SU-DHL-6 (cell line): ENCODE results near the gene PCNX4.

Experiments
- H2AFZ ChIP-seq: fragments of 200-600 bp; sonication (generic); 2 replicates; pipeline ENCODE4 v1.6.1; 2014; ENCODE audit warnings: low read depth, mild to moderate bottlenecking, moderate library complexity, mixed read lengths, antibody characterized with exemption, low read length; ENCODE audit not compliant: severe bottlenecking
- H3F3A ChIP-seq: fragments of 200-600 bp; shearing (Covaris generic); 2 replicates; pipeline ENCODE4 v1.6.0; 2016; ENCODE audit warnings: antibody characterized with exemption, mild to moderate bottlenecking; ENCODE audit not compliant: insufficient read depth
- H3K27ac ChIP-seq: fragments of 200-600 bp; sonication (generic); 2 replicates; pipeline ENCODE4 v1.5.1; 2016; ENCODE audit warnings: low read depth, mild to moderate bottlenecking, low read length, moderate library complexity, mixed read lengths
- H3K27me3 ChIP-seq: fragments of 200-600 bp; sonication (generic), shearing (Covaris generic); 2 replicates; pipeline ENCODE4 v1.6.0; 2014; ENCODE audit warnings: mild to moderate bottlenecking, low read length
- H3K36me3 ChIP-seq: fragments of 200-600 bp; sonication (generic); 2 replicates; pipeline ENCODE4 v1.6.1; 2014; ENCODE audit warnings: mild to moderate bottlenecking, low read length, mixed read lengths
- H3K4me2 ChIP-seq: fragments of 300-600, 200-600 bp; shearing (Covaris generic), sonication (generic); 2 replicates; pipeline ENCODE4 v1.6.0; 2014; ENCODE audit warnings: low read length, low read depth, mild to moderate bottlenecking; ENCODE audit not compliant: poor library complexity, severe bottlenecking
- H3K4me3 ChIP-seq: fragments of 200-600 bp; sonication (generic); 2 replicates; pipeline ENCODE4 v1.5.1; 2014; ENCODE audit warnings: antibody characterized with exemption, low read length, mild to moderate bottlenecking, mixed read lengths; ENCODE audit not compliant: insufficient read depth, poor library complexity, severe bottlenecking
- H3K79me2 ChIP-seq: fragments of 200-600 bp; sonication (generic); 2 replicates; pipeline ENCODE4 v1.6.1; 2014; ENCODE audit warnings: mild to moderate bottlenecking, low read length, moderate library complexity; ENCODE audit not compliant: insufficient read depth
- H3K9ac ChIP-seq: fragments of 200-600 bp; sonication (generic); 2 replicates; pipeline ENCODE4 v1.7.0; 2014; ENCODE audit warnings: mild to moderate bottlenecking, low read length
- H3K9me2 ChIP-seq: fragments of 200-600 bp; sonication (generic); replicated peaks from 2 replicates; pipeline ENCODE4 v1.6.1; 2014; ENCODE audit warnings: low read length; ENCODE audit not compliant: insufficient read depth
- H3K9me3 ChIP-seq: fragments of 200-600 bp; sonication (generic); 2 replicates; pipeline ENCODE4 v1.6.1; 2014; ENCODE audit warnings: low read length, mixed read lengths; ENCODE audit not compliant: insufficient read depth
- H4K20me1 ChIP-seq: fragments of 200-600 bp; sonication (generic); 2 replicates; pipeline ENCODE4 v1.6.1; 2014; ENCODE audit warnings: low read depth, mild to moderate bottlenecking, antibody characterized with exemption, low read length, moderate library complexity, mixed read lengths
- CTCF ChIP-seq: fragments of 200-600 bp; sonication (generic); IDR thresholded peaks from one replicate; pipeline ENCODE4 v1.5.1; 2017; ENCODE audit warnings: antibody characterized with exemption, mild to moderate bottlenecking, low read length, moderate library complexity; ENCODE audit not compliant: insufficient read depth, poor library complexity, severe bottlenecking
- EZH2phosphoT487 ChIP-seq: fragments of 200-600 bp; sonication (generic), shearing (Covaris generic); conservative IDR thresholded peaks from 2 replicates; pipeline ENCODE4 v1.6.1; 2018; ENCODE audit warnings: mild to moderate bottlenecking, antibody characterized with exemption, low read length, moderate library complexity, mixed read lengths

The PCNX4 gene

DNA sequence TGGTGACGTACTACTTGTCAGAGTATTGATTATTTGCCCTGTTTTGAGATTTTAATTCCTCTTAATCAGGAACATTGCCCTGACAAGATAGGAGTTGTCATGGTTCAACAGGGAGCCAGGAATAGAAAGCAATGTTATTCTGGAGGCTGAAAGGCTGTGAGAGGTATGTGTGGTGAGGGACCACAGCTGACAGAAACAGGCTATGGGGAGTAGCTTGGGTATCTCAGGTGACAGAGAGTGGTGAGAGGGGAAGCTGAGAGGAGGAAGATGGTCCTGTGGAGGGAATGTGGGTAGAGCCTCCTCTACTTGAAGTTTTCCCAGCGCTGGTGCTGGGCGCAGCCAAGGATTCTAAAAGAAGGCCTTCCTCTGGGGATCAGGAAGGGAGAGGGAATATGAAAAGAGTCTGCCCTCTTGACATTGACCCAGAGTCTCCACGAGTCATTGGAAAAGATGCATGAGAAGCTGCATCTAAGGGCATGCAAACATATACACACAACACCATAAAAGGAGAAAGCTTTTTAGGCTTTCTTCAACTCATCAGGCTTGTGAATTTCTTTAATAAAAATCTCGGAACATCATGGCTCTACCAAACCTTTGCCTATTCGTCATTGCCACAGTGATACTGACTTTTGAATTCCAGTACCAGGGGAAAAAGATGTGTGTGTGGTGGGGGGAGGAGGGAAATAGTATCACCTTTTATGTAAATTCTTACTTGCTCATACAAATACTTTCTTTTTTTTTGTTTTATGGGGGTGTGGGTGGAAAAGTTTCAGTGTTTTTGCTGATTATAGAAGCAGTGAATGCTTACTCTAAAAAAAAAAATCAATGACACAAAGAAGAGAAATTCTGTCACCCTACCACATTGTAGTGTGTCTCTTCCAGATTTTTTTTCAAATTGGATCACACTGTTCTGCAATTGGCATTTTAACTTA, 113.4 kb downstream of the PCNX4 start:
- H3K36me3 ChIP-seq, result no peaks in the 10 kb centered on the region
- H3K4me3 ChIP-seq, result no peak overlapping the region
- H3F3A ChIP-seq, result no peaks in the 10 kb centered on the region
- H3K9me3 ChIP-seq, result no peaks in the 10 kb centered on the region
- peak overlapping the region; percentile 13 for H3K4me2 ChIP-seq
- H3K9me2 ChIP-seq, result no peaks in the 10 kb centered on the region
- H3K27me3 ChIP-seq, result no peaks in the 10 kb centered on the region
- H3K9ac ChIP-seq, result no peak overlapping the region
- H2AFZ ChIP-seq, result no peak overlapping the region
- TF ChIP-seq EZH2phosphoT487, result no peak
- no peak for TF ChIP-seq CTCF
- H4K20me1 ChIP-seq, result no peaks in the 10 kb centered on the region
- no peaks in the 10 kb centered on the region for H3K79me2 ChIP-seq
- H3K27ac ChIP-seq, result no peak overlapping the region

DNA sequence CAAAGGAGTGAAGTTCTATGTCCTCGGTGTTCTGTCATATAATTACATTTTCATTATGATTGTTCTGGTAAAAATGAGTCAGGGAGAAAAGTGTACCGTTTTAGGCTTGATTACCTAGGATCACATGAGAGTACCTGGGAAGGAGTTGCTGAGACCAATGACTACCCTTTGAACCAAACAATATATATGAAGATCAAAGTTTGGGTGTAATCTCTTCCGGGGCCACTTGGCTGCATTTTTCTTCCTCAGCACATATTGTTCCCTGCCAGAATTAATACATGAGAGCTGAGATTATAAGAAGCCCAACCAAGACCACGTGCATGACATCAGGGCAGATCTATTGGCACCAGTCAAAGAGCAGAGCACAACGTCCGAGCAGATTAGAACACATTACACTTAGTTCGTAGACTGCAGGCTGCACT, 114.5 kb downstream of the PCNX4 start:
- no peak overlapping the region for H3K4me3 ChIP-seq
- H3F3A ChIP-seq, result no peaks in the 10 kb centered on the region
- H3K27me3 ChIP-seq, result no peaks in the 10 kb centered on the region
- H3K79me2 ChIP-seq, result no peaks in the 10 kb centered on the region
- TF ChIP-seq EZH2phosphoT487 (no peak), CTCF (no peak)
- no peaks in the 10 kb centered on the region for H4K20me1 ChIP-seq
- H3K27ac ChIP-seq, result no peak overlapping the region
- H3K9me3 ChIP-seq, result no peaks in the 10 kb centered on the region
- H2AFZ ChIP-seq, result no peak overlapping the region
- H3K4me2 ChIP-seq, result no peak overlapping the region
- H3K9me2 ChIP-seq, result no peaks in the 10 kb centered on the region
- H3K36me3 ChIP-seq, result no peaks in the 10 kb centered on the region
- no peak overlapping the region for H3K9ac ChIP-seq

DNA sequence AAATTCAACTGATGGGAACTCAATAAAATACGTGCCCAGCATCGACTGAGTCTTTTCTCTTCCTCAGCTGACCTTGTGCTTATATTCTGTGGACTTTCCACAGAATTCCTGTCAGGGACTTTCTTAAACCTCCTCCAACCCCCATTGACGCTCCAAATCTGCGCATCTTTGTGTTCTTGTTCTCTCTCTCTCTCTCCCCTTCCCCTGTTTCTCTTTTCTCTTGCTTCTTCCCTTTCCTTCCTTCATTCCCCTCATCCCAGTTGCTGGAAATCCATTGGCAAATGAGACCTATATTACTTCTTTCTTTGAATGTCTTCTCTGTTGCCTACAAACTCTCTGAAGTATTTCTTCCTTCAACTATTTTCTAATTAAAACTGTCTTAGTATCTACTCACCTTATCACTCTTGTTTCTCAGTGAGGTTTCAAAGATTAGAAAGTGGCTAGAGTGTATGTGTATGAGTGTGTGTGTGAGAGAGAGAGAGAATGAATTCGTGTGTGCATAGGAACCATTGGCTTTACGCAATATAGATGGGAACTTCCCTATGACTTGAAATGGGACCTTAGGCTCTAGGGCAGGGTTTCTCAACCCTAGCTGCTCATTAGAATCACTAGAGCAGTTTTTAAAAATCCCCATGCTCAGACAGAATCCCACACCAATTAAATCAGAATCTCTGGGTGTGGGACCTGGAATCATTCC, 115.3 kb downstream of the PCNX4 start:
- Histone ChIP-seq H3K36me3 (no peaks in the 10 kb centered on the region), H3K9me2 (no peaks in the 10 kb centered on the region), H3K4me2 (no peak overlapping the region), H3K9ac (no peak overlapping the region), H3F3A (no peaks in the 10 kb centered on the region), H4K20me1 (no peaks in the 10 kb centered on the region), H3K9me3 (no peaks in the 10 kb centered on the region), H3K27ac (no peak overlapping the region), H3K27me3 (no peaks in the 10 kb centered on the region), H3K4me3 (no peak overlapping the region), H3K79me2 (no peaks in the 10 kb centered on the region), H2AFZ (no peak overlapping the region)
- TF ChIP-seq EZH2phosphoT487, result no peak
- no peak for TF ChIP-seq CTCF
